Gastroesophageal sphincter (tissue), 4 donors: ENCODE results near the gene AK1. TPM values are rescaled to one million over a fixed set of nuclear protein-coding genes. Genes with fewer than 3 reads are reported as not detected.
"Not testable (repeated sequence)": the region's sequence is repeated elsewhere in the genome, so short reads cannot be mapped to it uniquely, and the experiment has no call there.

Experiments used
- ATAC-seq: fragments of 150-250 bp; one replicate; pipeline ENCODE4 v1.9.1; 2016; ENCODE audit warnings: mild to moderate bottlenecking, moderate library complexity
- H3K27ac ChIP-seq, 4 donors: fragments of 200-600 bp; sonication (generic) in 3 of 4; 1 replicate in 3 of 4; 2 replicates in 1 of 4; pipeline ENCODE4 v1.5.1; 2016 to 2019
- H3K27me3 ChIP-seq: fragments of 200-600 bp; sonication (generic); one replicate; pipeline ENCODE4 v1.5.1; 2019
- H3K36me3 ChIP-seq, 2 donors: fragments of 200-600 bp; sonication (generic); one replicate each; pipeline ENCODE4 v1.5.1; 2019; ENCODE audit warnings: control low read depth in 1 of 2
- H3K4me1 ChIP-seq, 3 donors: fragments of 200-600 bp; sonication (generic); 1 replicate in 2 of 3; 2 replicates in 1 of 3; pipeline ENCODE4 v1.5.1; 2016 to 2019; ENCODE audit warnings: control low read depth in 2 of 3
- H3K4me3 ChIP-seq, 2 donors: fragments of 200-600 bp; sonication (generic); one replicate each; pipeline ENCODE4 v1.5.1; 2019; ENCODE audit warnings: mild to moderate bottlenecking in 1 of 2, moderate library complexity in 1 of 2
- H3K9me3 ChIP-seq, 3 donors: fragments of 200-600 bp; sonication (generic); one replicate each; pipeline ENCODE4 v1.5.1; 2017 to 2019; ENCODE audit warnings: control low read depth in 2 of 3
- EP300 ChIP-seq: sonication (generic); formaldehyde crosslinking; IDR thresholded peaks from one replicate; pipeline ENCODE4 v1.6.1; 2017; ENCODE audit warnings: antibody characterized with exemption, mild to moderate bottlenecking
- POLR2A ChIP-seq, 2 donors: fragments of 450-650 bp; IDR thresholded peaks; one replicate each; pipeline ENCODE4 v1.6.1; 2017; ENCODE audit warnings: antibody characterized with exemption in 2 of 2, mild to moderate bottlenecking in 2 of 2, moderate library complexity in 1 of 2
- POLR2AphosphoS5 ChIP-seq: sonication (generic); formaldehyde crosslinking; IDR thresholded peaks from one replicate; pipeline ENCODE4 v1.6.1; 2017; ENCODE audit warnings: antibody characterized with exemption
- WGBS, 2 donors: methylation state at CpG; one replicate each; pipeline ENCODE4 v1.1.5; 2018; ENCODE audit warnings: low coverage in 1 of 2; 5-methylcytosine and 5-hydroxymethylcytosine counted together
- total RNA-seq, 4 donors: library from RNA; depleted of rRNA; stranded (reverse); fragments of >200 nt; gene quantifications; one replicate each; pipeline ENCODE4 v1.1.0, GENCODE V29; 2016
- TF ChIP-seq, protein P1 (sequence below), 4 experiments: fragments of 200-600 bp in 2 of 4; fragments of 450-650 bp in 2 of 4; sonication (generic) in 1 of 4; IDR thresholded peaks; one replicate each; pipeline ENCODE4 v1.5.1; 2017 to 2019; ENCODE audit warnings: antibody characterized with exemption in 4 of 4, mild to moderate bottlenecking in 2 of 4, moderate library complexity in 2 of 4

Gene AK1
- total RNA-seq, 4 donors from 2014 or later, result 46.7 to 73.9 (median 49.7) TPM

DNA sequence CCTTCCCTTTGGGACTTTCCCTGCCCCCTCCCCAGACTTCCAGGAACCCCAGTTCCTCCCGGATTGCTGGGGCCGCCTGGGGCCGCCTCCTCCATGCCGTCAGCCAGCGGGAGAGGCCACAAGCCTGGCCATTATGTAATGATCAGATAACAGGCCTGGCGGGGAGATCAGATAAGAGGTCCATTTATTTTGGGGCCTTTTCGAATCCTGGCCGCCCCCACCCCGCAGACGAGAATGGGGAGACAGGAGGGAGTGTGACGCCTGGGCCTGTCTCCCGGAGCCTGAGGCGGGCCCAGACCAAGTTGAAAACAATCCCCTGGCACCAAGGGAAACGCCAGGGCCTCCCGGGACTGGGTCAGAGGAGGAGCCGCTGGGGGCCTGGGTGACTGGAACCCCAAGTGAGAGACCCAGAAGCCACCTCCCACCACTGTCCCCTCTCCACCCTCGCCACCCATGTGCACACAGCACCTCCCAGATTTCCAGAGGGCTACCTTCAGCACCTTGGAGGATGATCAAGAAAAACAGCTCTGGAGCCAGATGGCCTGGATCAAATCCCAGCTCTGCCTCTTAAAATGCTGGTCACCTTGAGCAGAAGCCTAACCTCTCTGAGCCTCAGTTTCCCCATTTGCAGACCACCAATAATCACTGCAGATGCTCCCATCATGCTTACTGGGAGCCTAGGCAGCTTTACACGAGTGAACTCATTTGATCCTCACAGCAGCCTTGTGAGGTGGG, 30.9 kb downstream of the AK1 start:
- WGBS, 2 donors, result no CpG with 5 or more reads among the region's 18 CpGs
- peaks cover 0 to 39% (median 10%) of the 10 kb centered on the region in 3 donors for H3K4me1 ChIP-seq
- H3K36me3 ChIP-seq, result peaks cover 0 to 27% of the 10 kb centered on the region in 2 donors
- H3K4me3 ChIP-seq, result peak overlapping the region in 1 of 2 donors; percentile 68
- peaks cover 0 to 6% (median 0%) of the 10 kb centered on the region in 3 donors for H3K9me3 ChIP-seq
- TF ChIP-seq EP300, result no peak
- TF ChIP-seq, protein P1, sequence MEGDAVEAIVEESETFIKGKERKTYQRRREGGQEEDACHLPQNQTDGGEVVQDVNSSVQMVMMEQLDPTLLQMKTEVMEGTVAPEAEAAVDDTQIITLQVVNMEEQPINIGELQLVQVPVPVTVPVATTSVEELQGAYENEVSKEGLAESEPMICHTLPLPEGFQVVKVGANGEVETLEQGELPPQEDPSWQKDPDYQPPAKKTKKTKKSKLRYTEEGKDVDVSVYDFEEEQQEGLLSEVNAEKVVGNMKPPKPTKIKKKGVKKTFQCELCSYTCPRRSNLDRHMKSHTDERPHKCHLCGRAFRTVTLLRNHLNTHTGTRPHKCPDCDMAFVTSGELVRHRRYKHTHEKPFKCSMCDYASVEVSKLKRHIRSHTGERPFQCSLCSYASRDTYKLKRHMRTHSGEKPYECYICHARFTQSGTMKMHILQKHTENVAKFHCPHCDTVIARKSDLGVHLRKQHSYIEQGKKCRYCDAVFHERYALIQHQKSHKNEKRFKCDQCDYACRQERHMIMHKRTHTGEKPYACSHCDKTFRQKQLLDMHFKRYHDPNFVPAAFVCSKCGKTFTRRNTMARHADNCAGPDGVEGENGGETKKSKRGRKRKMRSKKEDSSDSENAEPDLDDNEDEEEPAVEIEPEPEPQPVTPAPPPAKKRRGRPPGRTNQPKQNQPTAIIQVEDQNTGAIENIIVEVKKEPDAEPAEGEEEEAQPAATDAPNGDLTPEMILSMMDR (IDR thresholded peaks at IDR 0.05), result no peak
- no peak for TF ChIP-seq POLR2A (IDR thresholded peaks at IDR 0.05)
- TF ChIP-seq POLR2AphosphoS5, result no peak
- ATAC-seq, result peak; percentile 61
- no peaks in the 10 kb centered on the region for H3K27me3 ChIP-seq
- peak overlapping the region in 3 of 4 donors; percentile 62 to 74 (median 65) for H3K27ac ChIP-seq

DNA sequence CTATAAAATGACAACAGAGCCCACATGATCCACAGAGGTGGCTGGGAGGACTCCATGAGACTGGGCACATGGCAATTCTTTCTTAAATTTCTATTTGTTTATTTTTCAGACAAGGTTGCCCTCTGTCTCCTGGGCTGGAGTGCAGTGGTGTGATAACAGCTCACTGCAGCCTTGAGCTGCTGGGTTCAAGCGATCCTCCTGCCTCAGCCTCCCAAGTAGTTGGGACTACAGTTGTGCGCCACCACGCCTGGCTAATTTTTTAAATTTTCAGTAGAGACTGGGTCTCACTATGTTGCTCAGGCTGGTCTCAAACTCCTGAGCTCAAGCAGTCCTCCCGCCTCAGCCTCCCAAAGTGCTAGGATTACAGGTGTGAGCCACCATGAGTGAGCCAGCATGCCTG, 31.9 kb downstream of the AK1 start:
- not testable (repeated sequence) for ATAC-seq, H3K4me3 ChIP-seq, H3K9me3 ChIP-seq, H3K27me3 ChIP-seq
- WGBS, 2 donors, result 75 to 97% methylated on average over 2 to 3 of the region's 4 CpGs
- Histone ChIP-seq H3K36me3 (peaks cover 0 to 25% of the 10 kb centered on the region in 2 donors), H3K27ac (peak overlapping the region in 3 of 4 donors; percentile 62 to 74 (median 65)), H3K4me1 (peaks cover 0 to 39% (median 8%) of the 10 kb centered on the region in 3 donors)

DNA sequence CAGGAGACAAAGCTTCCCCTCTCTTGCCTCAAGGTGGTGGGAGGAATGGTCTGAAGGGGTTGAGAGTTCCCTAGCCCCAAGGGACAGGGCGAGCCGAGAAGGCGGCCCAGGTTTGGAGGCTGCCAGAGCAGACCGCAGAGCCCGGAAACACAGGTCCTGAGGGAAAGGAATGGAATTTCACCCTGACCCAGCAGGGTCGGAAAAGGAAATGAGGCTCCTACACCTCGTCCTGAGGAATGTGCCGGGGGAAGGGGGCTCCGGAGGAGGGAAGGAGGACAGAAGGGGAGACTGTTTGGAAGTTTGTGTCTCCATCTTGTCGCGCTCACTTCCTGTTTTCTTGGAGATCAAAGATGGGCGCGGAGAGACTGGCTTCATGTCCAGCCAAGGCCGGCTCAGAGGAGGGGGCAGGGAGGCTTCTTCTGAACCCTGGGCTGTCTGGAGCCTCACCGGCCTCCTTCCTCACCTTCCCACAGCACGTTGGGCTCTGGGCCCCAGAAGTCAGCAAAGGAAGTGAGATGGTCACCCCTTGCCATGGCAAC, 32.6 kb downstream of the AK1 start:
- Histone ChIP-seq H3K4me1 (peaks cover 0 to 44% (median 8%) of the 10 kb centered on the region in 3 donors), H3K27me3 (no peaks in the 10 kb centered on the region), H3K36me3 (peaks cover 0 to 18% of the 10 kb centered on the region in 2 donors), H3K4me3 (no peak overlapping the region), H3K9me3 (peaks cover 0 to 6% (median 0%) of the 10 kb centered on the region in 3 donors), H3K27ac (peak overlapping the region in 3 of 4 donors; percentile 62 to 74 (median 65))
- TF ChIP-seq, protein P1 (IDR thresholded peaks at IDR 0.05), result no peak
- TF ChIP-seq POLR2AphosphoS5 (peak; percentile 35), POLR2A (IDR thresholded peaks at IDR 0.05) (no peak)
- WGBS, 2 donors, result 52 to 74% methylated on average over 7 to 11 of the region's 16 CpGs
- ATAC-seq, result peak; percentile 23

DNA sequence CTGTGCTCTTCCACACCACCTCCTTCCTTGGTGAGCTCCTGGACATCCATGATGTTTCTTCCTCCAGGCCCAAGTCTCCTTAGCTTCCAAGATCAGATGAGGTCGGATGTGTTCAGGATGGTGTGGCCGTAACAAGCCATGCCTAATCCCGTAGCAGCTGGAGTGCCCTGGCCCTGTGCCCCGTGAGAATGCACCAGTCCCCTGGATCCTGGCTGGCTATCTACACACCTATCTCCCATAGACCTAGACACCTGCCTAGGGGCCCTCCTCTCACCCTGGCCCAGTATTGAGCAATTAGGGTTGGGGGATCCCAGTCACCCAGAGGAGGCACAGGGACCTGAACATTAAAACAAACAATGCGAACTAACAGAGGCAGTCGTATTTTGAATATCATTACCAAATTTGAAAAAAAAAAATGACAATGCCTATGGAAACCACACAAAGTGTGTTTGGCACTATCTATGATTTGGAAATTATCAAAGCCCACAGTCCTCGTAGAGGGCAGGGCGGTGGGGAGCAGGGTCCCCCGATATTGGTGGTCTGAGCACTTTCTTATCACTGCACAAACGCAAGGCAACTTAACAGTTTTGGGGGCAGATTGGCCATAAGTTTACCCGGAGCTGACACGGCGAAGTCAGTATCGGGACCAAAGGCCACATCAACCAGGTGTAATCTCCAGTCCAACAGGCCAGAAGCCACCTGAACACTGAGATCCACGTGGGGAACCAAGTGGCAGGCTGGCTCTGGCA, 36.2 kb downstream of the AK1 start:
- no peak for TF ChIP-seq EP300
- TF ChIP-seq POLR2AphosphoS5, result no peak
- TF ChIP-seq POLR2A (IDR thresholded peaks at IDR 0.05), result no peak
- TF ChIP-seq, protein P1 (IDR thresholded peaks at IDR 0.05), result no peak
- Histone ChIP-seq H3K9me3 (no peaks in the 10 kb centered on the region), H3K4me1 (peaks cover 0 to 61% (median 30%) of the 10 kb centered on the region in 3 donors), H3K36me3 (peaks cover 0 to 15% of the 10 kb centered on the region in 2 donors), H3K27ac (peak overlapping the region in 3 of 4 donors; percentile 16 to 42 (median 32)), H3K27me3 (no peaks in the 10 kb centered on the region), H3K4me3 (no peak overlapping the region)
- 80 to 84% methylated on average over 6 to 8 of the region's 15 CpGs for WGBS, 2 donors
- no peak for ATAC-seq

DNA sequence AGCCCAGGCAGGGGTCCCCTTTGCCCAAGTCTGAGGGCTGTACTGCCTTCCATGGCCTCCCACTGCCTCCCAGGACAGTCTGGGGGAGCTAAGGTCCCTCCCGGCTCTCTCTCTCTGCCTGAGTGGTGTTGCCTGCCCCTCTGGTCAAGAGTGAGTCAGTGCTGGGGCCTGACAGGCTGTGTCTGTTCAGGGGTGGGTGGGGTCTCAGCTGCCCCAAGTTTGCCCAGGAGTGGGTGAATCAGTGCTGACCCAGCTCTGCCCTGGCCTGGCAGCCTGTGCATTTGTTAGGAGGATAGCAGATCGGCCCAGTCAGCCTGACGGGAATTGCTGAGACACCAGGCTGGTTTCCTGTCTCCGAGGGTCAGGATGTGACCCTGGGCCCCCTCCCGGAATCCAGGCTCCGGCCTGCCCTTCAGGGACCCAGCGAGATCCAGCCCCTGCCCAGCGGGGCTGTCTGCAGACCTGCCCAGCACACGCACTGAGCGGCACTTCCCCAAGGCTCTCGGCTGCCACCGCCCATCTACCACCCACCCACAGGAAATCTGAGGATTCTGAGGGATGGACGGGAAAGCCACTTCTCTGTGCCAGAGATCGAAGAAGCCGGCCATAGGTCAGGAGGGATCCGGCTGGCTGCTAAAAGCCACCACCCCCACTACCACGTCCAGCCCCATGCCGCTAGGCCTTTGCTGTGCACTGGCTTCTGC, 38.9 kb downstream of the AK1 start:
- WGBS, 2 donors, result 30 to 38% methylated on average over 2 to 5 of the region's 18 CpGs
- peaks cover 0 to 71% (median 50%) of the 10 kb centered on the region in 3 donors for H3K4me1 ChIP-seq

More for the DNA sequence above, 38.9 kb downstream of the AK1 start:
- TF ChIP-seq POLR2AphosphoS5, result peak; percentile 85
- TF ChIP-seq, protein P1 (IDR thresholded peaks at IDR 0.05), result no peak
- TF ChIP-seq EP300, result no peak
- TF ChIP-seq POLR2A (IDR thresholded peaks at IDR 0.05), result peak; percentile 37 to 53
- H3K9me3 ChIP-seq, result no peaks in the 10 kb centered on the region
- H3K27ac ChIP-seq, result peak overlapping the region; percentile 24 to 94 (median 84)
- H3K36me3 ChIP-seq, result peaks cover 0 to 15% of the 10 kb centered on the region in 2 donors
- H3K4me3 ChIP-seq, result peak overlapping the region in 1 of 2 donors; percentile 18
- peak; percentile 87 for ATAC-seq
- H3K27me3 ChIP-seq, result no peaks in the 10 kb centered on the region
